Measurements from ENCODE around the gene ZNF507.
A peak's percentile ranks its signal among the peaks of the same experiment; 100 is the strongest.

The ZNF507 gene

GRCh38 chr19:32345261-32346207 is at the start of gene ZNF507:
Gene ZNF507, plus strand, starts transcription at chr19:32345610. Its CDS starts 7,221 bp downstream, at chr19:32352831.
- peak; percentile 80 for DNase-seq (ENCODE audit: low read depth)

GRCh38 chr19:32296694-32297093 is 48.7 kb upstream of the ZNF507 start:
- no peak for DNase-seq (ENCODE audit: low read depth)

GRCh38 chr19:32302778-32303177 is 42.6 kb upstream of the ZNF507 start:
- no peak for DNase-seq (ENCODE audit: low read depth)

DNA sequence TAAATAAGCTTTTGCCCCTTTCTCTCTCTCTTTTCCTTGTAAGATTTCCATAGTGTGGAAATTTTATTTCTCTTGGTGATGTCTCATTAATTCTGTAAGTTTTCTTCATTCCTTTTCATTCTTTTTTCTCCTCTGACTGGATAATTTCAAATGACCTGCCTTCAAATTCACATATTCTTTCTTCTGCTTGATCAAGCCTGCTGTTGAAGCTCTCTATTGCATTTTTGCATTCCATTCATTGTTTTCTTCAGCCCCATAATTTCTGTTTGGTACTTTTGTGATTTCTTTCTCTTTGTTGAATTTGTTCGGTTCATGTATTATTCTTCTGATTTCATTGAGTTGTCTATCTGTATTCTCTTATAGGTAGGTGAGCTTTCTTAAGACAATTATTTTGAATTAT is 42.2 kb upstream of the ZNF507 start:
- no peak for DNase-seq (ENCODE audit: low read depth)

GRCh38 chr19:32307591-32307990 is 37.8 kb upstream of the ZNF507 start:
- DNase-seq (ENCODE audit: low read depth) = no peak

DNA sequence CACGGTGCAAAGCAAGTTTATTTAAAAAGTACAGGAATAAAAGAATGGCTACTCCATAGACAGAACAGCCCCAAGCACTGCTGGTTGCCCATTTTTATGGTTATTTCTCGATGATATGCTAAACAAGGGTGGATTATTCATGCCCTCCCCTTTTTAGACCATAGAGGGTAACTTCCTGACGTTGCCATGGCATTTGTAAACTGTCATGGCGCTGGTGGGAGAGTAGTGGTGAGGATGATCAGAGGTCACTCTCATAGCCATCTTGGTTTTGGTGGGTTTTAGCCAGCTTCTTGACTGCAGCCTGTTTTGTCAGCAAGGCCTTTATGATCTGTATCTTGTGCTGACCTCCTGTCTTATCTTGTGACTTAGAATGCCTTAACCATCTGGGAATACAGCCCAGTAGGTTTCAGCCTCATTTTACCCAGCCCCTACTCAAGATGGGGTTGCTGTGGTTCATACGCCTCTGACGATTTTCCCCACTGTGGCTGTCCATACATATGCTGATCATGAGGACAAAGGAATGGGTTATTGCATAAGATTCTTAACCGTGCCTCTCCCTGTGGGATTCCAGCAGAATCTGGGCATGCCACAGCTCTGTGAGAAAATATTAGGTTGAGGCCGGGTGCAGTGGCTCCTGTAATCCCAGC is 36.9 kb upstream of the ZNF507 start:
- DNase-seq (ENCODE audit: low read depth) = no peak

- DNase-seq (ENCODE audit: low read depth) = no peak
Observed at GRCh38 chr19:32309711-32310390, 35.6 kb upstream of the ZNF507 start.

- no peak for DNase-seq (ENCODE audit: low read depth)
Observed at GRCh38 chr19:32311371-32311770, 34.0 kb upstream of the ZNF507 start.

- no peak for DNase-seq (ENCODE audit: low read depth)
Observed at GRCh38 chr19:32313569-32314265, 31.7 kb upstream of the ZNF507 start.

- no peak for DNase-seq (ENCODE audit: low read depth)
Observed at GRCh38 chr19:32316034-32316433, 29.4 kb upstream of the ZNF507 start.

GRCh38 chr19:32317086-32317485 is 28.3 kb upstream of the ZNF507 start:
- no peak for DNase-seq (ENCODE audit: low read depth)

DNA sequence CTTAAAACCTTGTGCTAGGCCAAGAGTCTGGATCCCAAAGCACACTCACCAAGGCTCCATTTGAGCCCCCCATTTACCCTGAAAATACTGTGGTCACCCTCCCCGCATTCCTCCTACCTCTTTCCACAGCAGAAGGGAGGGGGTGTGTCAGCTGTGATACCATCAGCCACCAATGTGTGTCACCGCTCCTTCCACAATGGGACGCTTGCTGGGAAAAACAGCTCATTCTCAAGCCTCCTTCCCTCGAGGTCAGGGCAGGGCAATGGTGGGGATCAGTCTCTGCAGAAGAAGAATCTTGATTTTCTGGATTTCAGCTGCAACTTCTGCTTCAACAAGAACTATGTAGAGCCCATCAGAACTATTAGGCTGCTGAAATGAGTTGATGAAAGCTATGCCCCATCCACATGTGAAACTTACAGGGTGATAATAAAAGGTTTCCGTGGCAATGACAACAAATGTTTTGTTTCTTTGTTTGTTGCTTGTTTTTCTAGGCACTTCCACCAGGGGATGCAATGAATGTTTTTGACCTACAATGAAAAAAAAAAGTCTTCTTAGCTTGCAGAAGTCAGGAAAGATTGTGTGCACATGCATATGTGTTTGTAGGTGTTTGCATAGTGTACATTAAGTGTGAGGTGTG is 26.4 kb upstream of the ZNF507 start:
- no peak for DNase-seq (ENCODE audit: low read depth)

DNA sequence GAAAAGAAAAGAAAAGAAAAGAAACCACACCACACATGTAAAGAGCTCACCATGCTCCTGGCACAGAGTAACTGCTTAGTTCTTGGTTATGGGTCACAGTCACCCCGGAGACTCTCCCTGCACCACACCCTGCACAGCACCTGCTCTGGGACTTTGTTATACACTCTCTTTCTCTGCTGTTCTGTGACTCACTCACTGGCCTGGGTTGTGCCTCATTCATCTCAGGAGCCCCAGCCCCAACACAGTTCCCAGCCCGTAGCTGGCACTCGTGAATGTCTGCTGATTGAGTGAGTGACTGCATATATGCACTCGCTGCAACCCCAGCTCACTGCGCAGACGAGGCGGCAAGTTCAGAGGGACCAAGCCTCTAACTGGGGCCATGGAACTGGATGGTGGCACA is 22.9 kb upstream of the ZNF507 start:
- no peak for DNase-seq (ENCODE audit: low read depth)

GRCh38 chr19:32324631-32325285 is 20.7 kb upstream of the ZNF507 start:
- no peak for DNase-seq (ENCODE audit: low read depth)

DNA sequence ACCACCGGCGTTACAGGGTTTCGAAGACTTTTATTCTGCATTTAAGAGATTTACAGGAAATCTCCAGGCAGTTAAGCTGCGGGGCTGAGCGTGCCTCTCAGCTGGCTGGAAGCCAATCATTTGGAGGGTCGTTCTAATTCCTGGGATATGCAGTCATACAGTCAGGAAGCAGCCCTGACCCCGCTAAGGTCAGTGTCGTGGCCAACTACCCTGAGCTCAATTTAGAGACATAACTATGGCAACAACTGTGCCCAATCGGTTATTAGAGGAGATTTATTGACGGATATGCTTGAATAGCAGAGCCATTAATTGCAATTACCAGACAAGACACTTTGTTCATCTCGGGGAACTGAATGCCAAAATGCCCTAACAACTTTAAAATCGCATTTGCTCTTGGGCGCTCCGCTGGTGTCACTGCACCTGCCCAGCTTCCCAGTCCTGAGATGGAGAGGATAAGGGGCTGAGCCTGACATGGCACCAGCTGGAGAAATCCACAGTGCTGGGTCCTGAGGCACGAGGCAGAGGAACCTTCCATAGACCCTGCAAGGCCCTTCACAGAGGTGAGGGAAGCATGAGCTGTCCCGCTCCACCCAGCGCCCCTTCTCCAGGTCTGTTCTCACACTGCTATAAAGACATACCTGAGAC is 15.1 kb upstream of the ZNF507 start:
- no peak for DNase-seq (ENCODE audit: low read depth)

GRCh38 chr19:32333227-32333626 is 12.2 kb upstream of the ZNF507 start:
- no peak for DNase-seq (ENCODE audit: low read depth)

DNA sequence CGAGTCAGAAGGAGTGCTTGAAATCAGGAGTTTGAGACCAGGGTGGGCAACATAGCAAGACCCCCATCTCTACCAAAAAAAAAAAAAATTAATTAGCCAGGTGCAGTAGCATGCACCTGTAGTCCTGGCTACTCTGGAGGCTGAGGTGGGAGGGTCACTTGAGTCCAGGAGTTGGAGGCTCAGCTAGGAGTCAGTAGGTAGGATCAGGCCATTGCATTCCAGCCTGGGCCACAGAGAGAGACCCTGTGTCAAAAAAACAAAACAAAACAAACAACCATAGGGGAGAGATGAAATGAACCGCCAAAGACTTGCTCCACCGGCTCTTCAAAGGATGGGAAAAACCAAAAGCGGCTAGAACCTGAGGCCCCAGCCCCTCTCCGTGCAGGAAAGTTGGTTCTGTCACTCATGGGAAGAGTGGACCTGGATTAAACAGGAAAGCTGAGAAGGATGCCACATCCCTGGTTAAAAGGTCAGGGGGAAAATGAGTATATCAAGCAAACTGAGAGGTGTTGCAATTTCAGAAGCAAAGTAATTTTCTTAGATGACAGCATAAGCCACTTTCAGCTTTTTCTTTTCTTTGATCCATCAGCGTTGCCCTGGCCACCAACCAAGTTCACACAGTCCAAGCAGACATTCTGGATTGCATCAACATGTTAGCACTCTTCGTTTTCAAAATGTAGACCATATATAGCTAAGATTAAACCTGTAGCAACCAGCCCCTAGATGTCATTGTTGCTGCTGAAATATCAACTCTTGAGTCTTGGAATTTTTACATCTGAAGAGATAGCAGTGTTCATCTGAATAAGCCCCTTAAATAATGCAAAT is 8.9 kb upstream of the ZNF507 start:
- no peak for DNase-seq (ENCODE audit: low read depth)

GRCh38 chr19:32337084-32337808 is 8.2 kb upstream of the ZNF507 start:
- no peak for DNase-seq (ENCODE audit: low read depth)

GRCh38 chr19:32339423-32339822 is 6.0 kb upstream of the ZNF507 start:
- DNase-seq (ENCODE audit: low read depth) = no peak

All from stimulated activated CD8-positive, alpha-beta memory T cell treated with anti-CD3 and anti-CD28 coated beads, Interleukin-4, amount 100 ng/mL, for 24 hours (primary cell).